HG03378 (cell line): ENCODE results near the gene MFAP4.

Experiments
- ATAC-seq: cut with Tn5 transposase; IDR thresholded peaks from one replicate; pipeline ENCODE4 v1.9.1; 2021; ENCODE audit warnings: mild to moderate bottlenecking, moderate library complexity; ENCODE audit not compliant: unreplicated experiment

MFAP4 gene

GRCh38 chr17:19410875-19411620, 24.1 kb upstream of the MFAP4 start, which contains the start of gene RNF112:
Gene RNF112 (plus strand): TSS chr17:19411232. CDS start chr17:19411409, 177 bp downstream.
- no peak for ATAC-seq

DNA sequence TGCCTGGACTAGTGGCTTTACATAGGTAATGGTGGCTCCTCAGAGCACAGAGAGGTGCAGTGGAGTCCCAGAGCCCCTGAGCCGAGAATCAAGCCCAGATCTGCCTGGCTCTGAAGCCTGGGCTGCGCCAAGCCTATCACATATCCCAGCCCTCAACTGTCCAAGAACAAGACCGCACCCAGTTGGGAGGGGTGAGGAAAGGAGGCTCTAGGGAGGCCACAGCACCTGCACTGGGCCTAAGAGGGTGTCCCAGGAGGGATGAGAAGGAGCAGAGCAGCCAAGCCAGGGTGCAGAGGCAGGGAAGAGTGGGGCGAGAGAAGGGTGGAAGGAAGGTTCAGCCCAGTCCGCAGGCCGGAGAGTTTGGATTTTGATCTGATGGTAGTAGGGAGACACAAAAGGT, 23.1 kb upstream of the MFAP4 start:
- no peak for ATAC-seq

GRCh38 chr17:19409509-19409908, 22.5 kb upstream of the MFAP4 start:
- ATAC-seq: no peak

DNA sequence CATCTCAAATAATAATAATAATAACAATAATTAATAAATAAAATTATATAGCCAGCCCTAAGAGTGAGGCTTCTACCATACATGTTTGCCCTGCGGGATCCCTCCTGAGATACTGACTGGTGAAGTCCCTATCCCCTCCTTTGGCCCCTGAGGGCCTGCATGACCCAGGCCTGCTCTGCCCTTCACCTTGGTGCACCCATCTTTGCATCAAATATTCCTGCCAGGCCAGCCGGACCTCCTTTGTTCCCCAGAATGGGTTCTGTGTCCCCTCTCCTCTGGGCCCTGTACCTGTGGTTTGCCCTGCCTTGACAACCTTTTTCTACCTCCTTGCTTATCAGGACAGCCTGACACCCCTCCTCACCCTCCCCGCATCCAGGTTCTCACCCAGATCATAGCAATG, 22.1 kb upstream of the MFAP4 start:
- ATAC-seq: no peak

GRCh38 chr17:19408346-19408710, 21.3 kb upstream of the MFAP4 start:
- ATAC-seq: no peak

DNA sequence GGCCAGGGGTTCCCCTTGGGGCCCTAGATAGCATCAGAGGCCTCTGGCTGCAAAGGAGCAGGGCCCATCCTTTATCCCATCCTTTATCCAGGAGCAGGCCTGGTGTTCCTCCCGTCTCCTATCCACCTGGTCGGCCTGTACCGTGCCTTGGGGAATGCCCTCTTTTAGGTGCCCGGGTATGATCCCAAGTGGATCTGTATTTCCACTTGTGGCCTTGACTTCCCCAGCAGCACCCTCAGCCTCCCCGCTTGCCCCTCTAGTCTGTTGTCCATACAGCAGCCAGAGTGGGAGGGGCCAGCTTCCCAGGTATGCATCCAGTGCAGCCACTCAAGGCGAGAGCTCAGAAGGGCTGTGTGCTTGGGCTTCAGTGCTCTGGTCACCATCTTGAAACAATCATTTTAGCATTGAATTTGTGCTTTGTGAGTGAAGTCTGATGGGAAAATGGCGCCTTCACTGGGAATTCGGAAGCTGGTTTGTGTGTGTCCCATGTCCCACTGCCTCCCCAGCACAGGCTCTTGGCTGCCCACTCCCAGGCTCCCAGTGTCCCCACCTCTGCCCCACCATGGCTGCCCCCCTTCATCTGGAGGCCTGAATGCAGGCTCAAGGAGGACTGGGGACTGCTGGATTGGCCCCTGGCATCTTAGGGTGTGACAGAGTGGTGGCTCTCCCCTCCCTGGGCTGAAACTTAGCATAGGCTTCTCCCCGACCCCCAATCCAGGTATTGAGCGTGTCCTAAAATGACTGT, 20.8 kb upstream of the MFAP4 start:
- no peak for ATAC-seq

- no peak for ATAC-seq
These were observed 18.1 kb upstream of the MFAP4 start for GRCh38 chr17:19405114-19405513.

DNA sequence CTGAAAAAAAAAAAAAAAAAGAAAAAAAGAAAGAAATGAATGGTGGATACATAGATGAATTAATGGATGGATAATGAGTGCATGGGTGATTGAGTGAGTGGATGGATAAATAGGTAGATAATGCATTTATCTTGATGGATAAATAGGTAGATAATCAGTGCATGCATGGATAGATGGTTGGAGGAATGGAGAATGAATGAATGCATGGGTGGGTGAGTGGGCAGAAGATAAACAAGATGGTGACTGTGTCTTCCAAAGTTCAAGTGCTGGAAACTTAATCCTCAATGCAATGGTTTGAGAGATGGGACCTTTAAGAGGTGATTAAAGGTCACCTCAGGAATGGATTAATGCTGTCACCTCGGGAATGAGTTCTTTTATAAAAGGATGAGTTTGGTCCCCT, 17.3 kb upstream of the MFAP4 start:
- no peak for ATAC-seq

GRCh38 chr17:19403021-19403420, 16.0 kb upstream of the MFAP4 start:
- ATAC-seq: no peak

DNA sequence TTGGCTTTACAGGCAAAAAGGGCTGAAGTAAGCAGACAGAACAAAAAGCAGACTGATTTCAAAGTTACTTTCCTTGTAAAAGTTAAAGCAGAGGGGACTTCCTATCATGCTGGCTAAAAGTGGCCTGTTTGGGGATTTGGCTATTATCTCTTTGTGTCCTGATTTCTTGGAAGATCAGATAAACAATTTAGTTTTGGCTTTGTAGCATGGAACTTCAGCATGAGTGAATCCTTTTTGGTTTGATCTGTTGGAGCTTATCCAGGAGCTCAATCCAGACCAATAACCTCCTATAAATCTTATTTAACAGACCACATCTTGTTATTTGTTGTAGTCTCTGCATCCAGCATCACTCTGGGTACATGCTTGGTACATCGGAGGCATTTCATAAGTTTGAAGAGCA, 15.2 kb upstream of the MFAP4 start:
- ATAC-seq: no peak

- ATAC-seq: no peak
These were observed 14.5 kb upstream of the MFAP4 start for GRCh38 chr17:19401321-19402010.

GRCh38 chr17:19399750-19400450, 12.9 kb upstream of the MFAP4 start:
- no peak for ATAC-seq

DNA sequence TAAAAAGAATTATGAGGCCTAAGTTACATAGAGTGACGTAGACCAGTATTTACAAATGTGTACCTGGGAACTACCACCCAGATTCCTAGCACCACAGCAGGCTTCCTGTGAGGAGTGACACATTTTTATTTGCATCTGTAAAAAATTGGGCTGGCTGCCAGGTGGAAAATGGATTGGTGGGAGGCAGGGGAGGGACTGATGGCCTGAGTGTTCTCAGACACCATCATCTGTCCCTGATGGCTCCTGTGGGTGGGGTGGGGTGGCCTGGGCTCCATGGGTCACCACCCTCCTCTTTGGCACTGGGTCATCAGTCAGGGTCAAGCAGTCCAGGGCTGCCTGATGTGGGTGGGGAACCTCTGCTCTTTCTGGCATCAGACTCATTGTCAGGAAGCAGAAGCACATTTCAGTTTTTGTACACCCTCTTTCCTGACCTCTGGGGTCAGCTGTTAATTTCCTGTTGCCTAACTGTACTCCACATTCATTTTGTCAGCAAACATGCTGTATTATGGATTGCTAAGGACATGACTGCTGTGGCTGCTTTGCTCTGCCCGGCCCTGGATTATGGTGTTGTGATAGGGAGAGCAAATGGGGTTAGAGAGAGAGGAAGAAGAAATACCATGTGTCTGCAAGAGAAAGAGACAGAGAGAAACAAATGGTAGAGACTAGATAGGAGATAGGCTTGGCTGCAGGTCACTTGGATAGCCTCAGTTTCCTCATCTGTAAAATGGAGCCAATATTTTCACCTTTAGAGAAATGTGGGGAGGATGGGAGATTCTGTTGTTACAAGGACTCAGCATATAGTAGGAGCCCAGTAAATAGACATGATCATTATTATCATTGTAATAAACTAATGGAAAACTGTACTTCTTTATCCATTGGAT, 11.6 kb upstream of the MFAP4 start:
- no peak for ATAC-seq

GRCh38 chr17:19397556-19398041, 10.6 kb upstream of the MFAP4 start:
- no peak for ATAC-seq

GRCh38 chr17:19392303-19392702, 5.3 kb upstream of the MFAP4 start:
- ATAC-seq: no peak

- ATAC-seq: no peak
These were observed 4.4 kb upstream of the MFAP4 start for GRCh38 chr17:19391432-19391831.

DNA sequence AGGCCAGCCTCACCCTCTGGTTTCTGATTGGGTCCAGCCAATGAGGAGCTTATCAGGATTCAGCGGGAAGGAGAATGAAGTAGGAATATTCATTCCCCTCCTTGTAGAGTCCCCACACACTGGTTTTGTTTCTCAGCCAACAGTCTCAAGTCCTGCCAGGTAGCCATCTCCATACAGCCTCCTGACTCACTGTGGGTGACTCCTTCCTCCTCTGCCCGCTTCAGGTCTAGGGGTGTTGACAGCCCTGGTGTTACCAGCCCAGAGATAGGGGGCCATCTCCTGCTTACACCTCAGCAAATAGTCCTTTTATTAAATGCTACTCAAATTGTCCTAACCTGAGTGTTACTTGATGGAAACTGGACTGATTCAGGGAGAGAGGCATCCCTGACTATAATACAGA, 4.0 kb upstream of the MFAP4 start:
- ATAC-seq: no peak

GRCh38 chr17:19388791-19389785, 2.1 kb upstream of the MFAP4 start:
- ATAC-seq: no peak
